ENCODE data around the gene ABCC3. TPM values are rescaled to one million over a fixed set of nuclear protein-coding genes. Genes with fewer than 3 reads are reported as not detected.

Gene ABCC3
- total RNA-seq, 1 donor from 2014 or later = not detected

GRCh38 chr17:50685334-50685665 is 50.6 kb downstream of the ABCC3 start:
- no peak for TF ChIP-seq CTCF (IDR thresholded peaks at IDR 0.05; ENCODE audit: partially characterized antibody, unreplicated experiment)
- H3K36me3 Mint-ChIP-seq (ENCODE audit: unreplicated experiment) = no peaks in the 10 kb centered on the region
- DNase-seq = no peak
- peaks cover 4% of the 10 kb centered on the region for H3K27me3 Mint-ChIP-seq (ENCODE audit: unreplicated experiment)
- no peak overlapping the region for H3K27ac Mint-ChIP-seq (ENCODE audit: unreplicated experiment)
- peaks cover 7% of the 10 kb centered on the region for H3K9me3 Mint-ChIP-seq (ENCODE audit: unreplicated experiment)
- no peak overlapping the region for H3K4me3 Mint-ChIP-seq (ENCODE audit: unreplicated experiment)
- peaks cover 19% of the 10 kb centered on the region for H3K4me1 Mint-ChIP-seq (ENCODE audit: low read depth, unreplicated experiment)

- DNase-seq = no peak
- Mint-ChIP-seq H3K4me1 (ENCODE audit: low read depth, unreplicated experiment) (peaks cover 21% of the 10 kb centered on the region), H3K27me3 (ENCODE audit: unreplicated experiment) (peaks cover 4% of the 10 kb centered on the region), H3K27ac (ENCODE audit: unreplicated experiment) (no peak overlapping the region), H3K4me3 (ENCODE audit: unreplicated experiment) (no peak overlapping the region), H3K36me3 (ENCODE audit: unreplicated experiment) (no peaks in the 10 kb centered on the region), H3K9me3 (ENCODE audit: unreplicated experiment) (peaks cover 7% of the 10 kb centered on the region)
- TF ChIP-seq CTCF (IDR thresholded peaks at IDR 0.05; ENCODE audit: partially characterized antibody, unreplicated experiment) = no peak
These were observed 51.2 kb downstream of the ABCC3 start for GRCh38 chr17:50685691-50686493.

- H3K27ac Mint-ChIP-seq (ENCODE audit: unreplicated experiment) = no peak overlapping the region
- TF ChIP-seq CTCF (IDR thresholded peaks at IDR 0.05; ENCODE audit: partially characterized antibody, unreplicated experiment) = no peak
- peaks cover 24% of the 10 kb centered on the region for H3K4me1 Mint-ChIP-seq (ENCODE audit: low read depth, unreplicated experiment)
- H3K36me3 Mint-ChIP-seq (ENCODE audit: unreplicated experiment) = no peaks in the 10 kb centered on the region
- no peak for DNase-seq
- H3K27me3 Mint-ChIP-seq (ENCODE audit: unreplicated experiment) = peaks cover 4% of the 10 kb centered on the region
- no peak overlapping the region for H3K4me3 Mint-ChIP-seq (ENCODE audit: unreplicated experiment)
- H3K9me3 Mint-ChIP-seq (ENCODE audit: unreplicated experiment) = peaks cover 7% of the 10 kb centered on the region
These were observed 52.0 kb downstream of the ABCC3 start for GRCh38 chr17:50686494-50687199.

- no peaks in the 10 kb centered on the region for H3K36me3 Mint-ChIP-seq (ENCODE audit: unreplicated experiment)
- TF ChIP-seq CTCF (IDR thresholded peaks at IDR 0.05; ENCODE audit: partially characterized antibody, unreplicated experiment) = no peak
- peaks cover 29% of the 10 kb centered on the region for H3K4me1 Mint-ChIP-seq (ENCODE audit: low read depth, unreplicated experiment)
- no peak overlapping the region for H3K4me3 Mint-ChIP-seq (ENCODE audit: unreplicated experiment)
- DNase-seq = no peak
- no peak overlapping the region for H3K27ac Mint-ChIP-seq (ENCODE audit: unreplicated experiment)
- peaks cover 6% of the 10 kb centered on the region for H3K9me3 Mint-ChIP-seq (ENCODE audit: unreplicated experiment)
- H3K27me3 Mint-ChIP-seq (ENCODE audit: unreplicated experiment) = peaks cover 4% of the 10 kb centered on the region
These were observed 52.8 kb downstream of the ABCC3 start for GRCh38 chr17:50687200-50688066.
